Stomach (tissue), 9 donors: ENCODE data around the gene TOX2. TPM values are rescaled to one million over a fixed set of nuclear protein-coding genes. Genes with fewer than 3 reads are reported as not detected.
A peak's percentile ranks its signal among the peaks of the same experiment; 100 is the strongest.

Experiments used
- DNase-seq, 2 donors: peaks; one replicate each; pipeline versions ENCODE4 v3.0.0 to v3.0.0-alpha.2; 2013 to 2019
- H3K27ac ChIP-seq, 5 donors: fragments of 200-600 bp in 4 of 5; sonication (generic) in 4 of 5; one replicate each; pipeline ENCODE4 v1.5.1; 2013 to 2019; ENCODE audit warnings: mild to moderate bottlenecking in 1 of 5, moderate library complexity in 1 of 5
- H3K27me3 ChIP-seq, 3 donors: fragments of 200-600 bp; sonication (generic); one replicate each; pipeline ENCODE4 v1.5.1; 2017 to 2019; ENCODE audit warnings: mixed run types in 1 of 3
- H3K36me3 ChIP-seq, 4 donors: fragments of 200-600 bp; sonication (generic); 1 replicate in 3 of 4; 2 replicates in 1 of 4; pipeline ENCODE4 v1.5.1; 2016 to 2019
- H3K4me1 ChIP-seq, 4 donors: fragments of 200-600 bp; sonication (generic); one replicate each; pipeline ENCODE4 v1.5.1; 2016 to 2019
- H3K4me3 ChIP-seq, 4 donors: fragments of 200-600 bp; sonication (generic) in 3 of 4; one replicate each; pipeline ENCODE4 v1.5.1; 2016 to 2019; ENCODE audit warnings: mild to moderate bottlenecking in 1 of 4
- H3K9me3 ChIP-seq, 4 donors: fragments of 200-600 bp; sonication (generic); one replicate each; pipeline ENCODE4 v1.5.1; 2016 to 2019
- EP300 ChIP-seq: sonication (generic); formaldehyde crosslinking; IDR thresholded peaks from one replicate; pipeline ENCODE4 v1.6.1; 2017; ENCODE audit warnings: antibody characterized with exemption
- POLR2A ChIP-seq, 4 donors: fragments of 450-650 bp; IDR thresholded peaks; one replicate each; pipeline ENCODE4 v1.6.1; 2016; ENCODE audit warnings: antibody characterized with exemption in 4 of 4, control low read depth in 2 of 4, mild to moderate bottlenecking in 1 of 4, moderate library complexity in 1 of 4
- POLR2AphosphoS5 ChIP-seq, 3 donors: sonication (generic); formaldehyde crosslinking; IDR thresholded peaks; one replicate each; pipeline ENCODE4 v1.6.1; 2016; ENCODE audit warnings: antibody characterized with exemption in 3 of 3
- WGBS, 5 donors: extraction: QIAGEN DNeasy Blood & Tissue Kit in 3 of 5; methylation state at CpG; one replicate each; pipeline versions ENCODE4 v1.1.5 to v1.1.7; 2013 to 2018; 5-methylcytosine and 5-hydroxymethylcytosine counted together
- intact Hi-C: fragments of 100-400 bp; cut with DNase I; formaldehyde crosslinking; loops from one replicate; pipeline ENCODE4 v1.15.1; 2023; ENCODE audit warnings: low total_unique reads
- polyA plus RNA-seq, 3 donors: library from polyadenylated mRNA; stranded (reverse); fragments of 200-250 nt; gene quantifications; one replicate each; pipeline ENCODE4 v1.2.3, GENCODE V29; 2013
- total RNA-seq, 5 donors: library from RNA; depleted of rRNA; stranded (reverse); fragments of >200 nt; gene quantifications; one replicate each; pipeline versions ENCODE4 v1.1.0 to v1.2.3, GENCODE V29; 2014 to 2016
- TF ChIP-seq, protein P1 (sequence below), 7 experiments: fragments of 450-650 bp in 4 of 7; fragments of 200-600 bp in 3 of 7; sonication (generic) in 3 of 7; IDR thresholded peaks; one replicate each; pipeline ENCODE4 v1.5.1; 2016 to 2019; ENCODE audit warnings: antibody characterized with exemption in 7 of 7, control low read depth in 2 of 7, mild to moderate bottlenecking in 1 of 7
- donor health status: healthy with polysubstance abuse.
- donor health status: Bipolar disorder and iron deficiency.
- donor health status: healthy.

The TOX2 gene
- total and polyA plus RNA-seq, 8 donors: 0.87 to 20.2 (median 7.0) TPM; not detected in 1

- Histone ChIP-seq H3K27me3 (peaks cover 0 to 5% (median 0%) of the 10 kb centered on the region in 3 donors), H3K36me3 (peaks cover 0 to 8% (median 3%) of the 10 kb centered on the region in 4 donors), H3K9me3 (no peaks in the 10 kb centered on the region), H3K4me3 (peak overlapping the region in 1 of 4 donors; percentile 16), H3K27ac (peak overlapping the region in 2 of 5 donors; percentile 72 to 80), H3K4me1 (peaks cover 0 to 7% (median under 1%) of the 10 kb centered on the region in 4 donors)
- WGBS, 5 donors: 65 to 80% (median 75%) methylated on average over 26 of the region's 26 CpGs
- TF ChIP-seq, protein P1, sequence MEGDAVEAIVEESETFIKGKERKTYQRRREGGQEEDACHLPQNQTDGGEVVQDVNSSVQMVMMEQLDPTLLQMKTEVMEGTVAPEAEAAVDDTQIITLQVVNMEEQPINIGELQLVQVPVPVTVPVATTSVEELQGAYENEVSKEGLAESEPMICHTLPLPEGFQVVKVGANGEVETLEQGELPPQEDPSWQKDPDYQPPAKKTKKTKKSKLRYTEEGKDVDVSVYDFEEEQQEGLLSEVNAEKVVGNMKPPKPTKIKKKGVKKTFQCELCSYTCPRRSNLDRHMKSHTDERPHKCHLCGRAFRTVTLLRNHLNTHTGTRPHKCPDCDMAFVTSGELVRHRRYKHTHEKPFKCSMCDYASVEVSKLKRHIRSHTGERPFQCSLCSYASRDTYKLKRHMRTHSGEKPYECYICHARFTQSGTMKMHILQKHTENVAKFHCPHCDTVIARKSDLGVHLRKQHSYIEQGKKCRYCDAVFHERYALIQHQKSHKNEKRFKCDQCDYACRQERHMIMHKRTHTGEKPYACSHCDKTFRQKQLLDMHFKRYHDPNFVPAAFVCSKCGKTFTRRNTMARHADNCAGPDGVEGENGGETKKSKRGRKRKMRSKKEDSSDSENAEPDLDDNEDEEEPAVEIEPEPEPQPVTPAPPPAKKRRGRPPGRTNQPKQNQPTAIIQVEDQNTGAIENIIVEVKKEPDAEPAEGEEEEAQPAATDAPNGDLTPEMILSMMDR (IDR thresholded peaks at IDR 0.05): no peak
- TF ChIP-seq POLR2AphosphoS5 (IDR thresholded peaks at IDR 0.05) (no peak), EP300 (no peak), POLR2A (IDR thresholded peaks at IDR 0.05) (no peak)
- intact Hi-C loops: no loop called here
- peak; percentile 30 to 50 for DNase-seq
Measured at GRCh38 chr20:44069203-44070011, 154.8 kb downstream of the TOX2 start.

GRCh38 chr20:44070139-44070900, 155.7 kb downstream of the TOX2 start:
- intact Hi-C loops: no loop called here
- DNase-seq: peak in 1 of 2 donors; percentile 23
- Histone ChIP-seq H3K27ac (peak overlapping the region in 2 of 5 donors; percentile 72 to 80), H3K4me1 (peaks cover 0 to 15% (median 4%) of the 10 kb centered on the region in 4 donors), H3K27me3 (peaks cover 0 to 5% (median 0%) of the 10 kb centered on the region in 3 donors), H3K4me3 (no peak overlapping the region), H3K9me3 (no peaks in the 10 kb centered on the region), H3K36me3 (peaks cover 0 to 6% (median 0%) of the 10 kb centered on the region in 4 donors)
- WGBS, 5 donors: 59 to 77% (median 74%) methylated on average over 14 to 17 of the region's 17 CpGs
- TF ChIP-seq POLR2A (IDR thresholded peaks at IDR 0.05) (no peak), POLR2AphosphoS5 (IDR thresholded peaks at IDR 0.05) (no peak), EP300 (no peak)
- TF ChIP-seq, protein P1 (IDR thresholded peaks at IDR 0.05): no peak

GRCh38 chr20:44071057-44071456, 156.4 kb downstream of the TOX2 start:
- TF ChIP-seq, protein P1 (IDR thresholded peaks at IDR 0.05): no peak
- no peak for TF ChIP-seq POLR2A (IDR thresholded peaks at IDR 0.05)
- no peak for TF ChIP-seq EP300
- TF ChIP-seq POLR2AphosphoS5 (IDR thresholded peaks at IDR 0.05): no peak
- Histone ChIP-seq H3K27ac (no peak overlapping the region), H3K27me3 (peaks cover 0 to 5% (median 0%) of the 10 kb centered on the region in 3 donors), H3K4me1 (peaks cover 0 to 15% (median 4%) of the 10 kb centered on the region in 4 donors), H3K9me3 (no peaks in the 10 kb centered on the region), H3K4me3 (no peak overlapping the region), H3K36me3 (no peaks in the 10 kb centered on the region)
- DNase-seq: peak in 1 of 2 donors; percentile 14
- 79 to 90% (median 88%) methylated on average over 9 to 10 of the region's 10 CpGs for WGBS, 5 donors
- intact Hi-C loops: no loop called here

DNA sequence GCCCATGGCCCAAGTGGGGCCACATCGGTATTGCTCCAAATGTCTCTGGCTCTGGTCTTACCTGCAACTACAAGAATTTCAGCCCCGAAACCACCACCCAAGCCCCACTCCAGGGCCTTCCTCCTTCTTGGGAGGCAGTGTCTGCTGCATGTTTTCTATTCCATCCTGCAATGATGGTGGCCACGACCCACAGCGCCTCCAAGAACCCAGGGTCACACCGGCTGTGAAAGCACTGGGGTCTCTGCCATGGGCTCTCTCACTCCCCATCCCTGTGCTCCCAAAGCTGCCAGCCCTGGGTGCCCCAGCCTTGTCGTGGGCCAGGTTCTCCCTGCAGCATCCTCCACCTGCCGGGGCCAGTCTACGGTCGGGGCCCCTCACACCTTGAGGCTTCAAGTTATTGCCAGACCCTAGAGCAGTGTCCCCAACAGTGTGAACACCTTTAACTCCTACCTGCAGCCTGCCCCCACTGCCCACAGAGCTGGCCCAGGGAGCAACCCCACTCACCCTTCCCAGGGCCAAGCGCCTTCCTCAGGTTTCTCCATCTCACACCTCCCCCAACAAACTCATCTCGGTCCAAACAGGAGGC, 157.0 kb downstream of the TOX2 start:
- DNase-seq: peak in 1 of 2 donors; percentile 16
- Histone ChIP-seq H3K36me3 (no peaks in the 10 kb centered on the region), H3K9me3 (no peaks in the 10 kb centered on the region), H3K27ac (no peak overlapping the region), H3K4me3 (no peak overlapping the region), H3K27me3 (peaks cover 0 to 5% (median 0%) of the 10 kb centered on the region in 3 donors), H3K4me1 (peaks cover 0 to 15% (median 4%) of the 10 kb centered on the region in 4 donors)
- intact Hi-C loops: no loop called here
- WGBS, 5 donors: 74 to 86% (median 81%) methylated on average over 6 to 11 of the region's 11 CpGs
- TF ChIP-seq POLR2A (IDR thresholded peaks at IDR 0.05) (no peak), EP300 (no peak), POLR2AphosphoS5 (IDR thresholded peaks at IDR 0.05) (no peak)
